ENCODE data around the gene PIP5K1A. TPM values are rescaled to one million over a fixed set of nuclear protein-coding genes. Genes with fewer than 3 reads are reported as not detected.

PIP5K1A gene
- total and polyA plus RNA-seq, 2 of the 8 experiments (the other 6 are each of a cell fraction or from before 2014, with no cell fraction given): 87.5 to 105 TPM

DNA sequence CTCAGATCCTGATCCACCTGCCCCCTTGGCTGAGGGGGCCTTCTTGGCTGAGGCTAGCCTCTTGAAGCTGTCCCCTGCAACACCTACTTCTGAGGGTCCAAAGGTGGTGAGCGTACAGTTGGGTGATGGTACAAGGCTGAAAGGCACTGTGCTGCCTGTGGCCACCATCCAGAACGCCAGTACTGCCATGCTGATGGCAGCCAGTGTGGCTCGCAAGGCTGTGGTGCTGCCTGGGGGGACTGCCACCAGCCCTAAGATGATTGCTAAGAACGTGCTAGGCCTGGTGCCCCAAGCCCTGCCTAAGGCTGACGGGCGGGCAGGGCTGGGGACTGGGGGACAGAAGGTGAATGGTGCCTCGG lies 89.0 kb downstream of the PIP5K1A start:
- ChIA-PET CTCF (ENCODE audit: partially characterized antibody) (no interaction called here), POLR2A (ENCODE audit: partially characterized antibody) (interaction anchor here (1.0 to 11.6 kb wide), 8 partner anchors 8 to 53 kb away, joined by 3 to 213 read pairs (median 4); no protein-coding TSS in a partner anchor)
- Histone ChIP-seq H3K4ac (replicated peaks; ENCODE audit: insufficient read length, low read depth, low read length) (no peak overlapping the region), H3K4me3 (ENCODE audit: extremely low read depth in 1 of 4, insufficient read depth in 2 of 4, low read depth in 3 of 4, low read length in 4 of 4) (no peak overlapping the region), H2BK120ac (replicated peaks; ENCODE audit: low read depth, low read length) (no peak overlapping the region), H3K4me1 (replicated peaks in 1 of 4; ENCODE audit: control insufficient read depth in 3 of 4, insufficient read depth in 4 of 4, low read length in 3 of 4) (peaks cover 5 to 12% (median 7%) of the 10 kb centered on the region in 4 experiments; a peak in 6 of 7 replicates), H3K27ac (ENCODE audit: low read depth, low read length) (no peak overlapping the region), H3K14ac (ENCODE audit: insufficient read length) (no peak overlapping the region), H3K36me3 (ENCODE audit: control insufficient read depth in 2 of 4, insufficient read depth in 4 of 4, low read length in 3 of 4) (peaks cover 24 to 70% (median 44%) of the 10 kb centered on the region in 4 experiments), H3K27me3 (replicated peaks in 1 of 4; ENCODE audit: control insufficient read depth in 3 of 4, extremely low read depth in 1 of 4, insufficient read depth in 3 of 4, low read length in 3 of 4) (no peaks in the 10 kb centered on the region), H3K79me1 (ENCODE audit: low read depth, low read length) (peaks cover 14% of the 10 kb centered on the region; the same call in 1 of the 2 replicates), H3K23ac (ENCODE audit: insufficient read length) (no peak overlapping the region), H3K9ac (replicated peaks in 1 of 4; ENCODE audit: extremely low read depth in 1 of 4, low read depth in 3 of 4, low read length in 3 of 4) (no peak overlapping the region), H4K8ac (ENCODE audit: extremely low read depth, insufficient read depth, low read length) (no peak overlapping the region), H3K4me2 (ENCODE audit: insufficient read depth in 1 of 2, low read depth in 2 of 2, low read length in 2 of 2) (no peak overlapping the region), H2BK5ac (ENCODE audit: low read depth, low read length) (no peak overlapping the region), H2AK5ac (ENCODE audit: low read depth, low read length) (no peak overlapping the region), H4K5ac (ENCODE audit: insufficient read length, low read depth, low read length) (no peak overlapping the region), H3K18ac (ENCODE audit: extremely low read depth, low read length) (no peak overlapping the region), H2BK12ac (ENCODE audit: low read depth, low read length) (no peak overlapping the region), H2BK20ac (ENCODE audit: low read length) (no peak overlapping the region), H4K20me1 (replicated peaks in 1 of 2; ENCODE audit: control insufficient read depth in 1 of 2, insufficient read depth in 2 of 2, low read length in 2 of 2) (peaks cover 7 to 32% of the 10 kb centered on the region in 2 experiments), H2BK15ac (ENCODE audit: low read length) (no peak overlapping the region), H3K79me2 (ENCODE audit: control insufficient read depth in 1 of 2, insufficient read depth in 2 of 2, low read length in 2 of 2) (peaks cover 0 to 34% of the 10 kb centered on the region in 2 experiments; a peak in 2 of 4 replicates), H3K9me3 (ENCODE audit: insufficient read depth in 2 of 2, low read depth in 1 of 2, low read length in 1 of 2) (no peaks in the 10 kb centered on the region), H3K23me2 (ENCODE audit: low read depth, low read length) (peaks cover 7% of the 10 kb centered on the region; the same call in 1 of the 2 replicates), H2AFZ (ENCODE audit: low read length) (no peak overlapping the region), H4K91ac (replicated peaks; ENCODE audit: insufficient read length, low read length) (no peak overlapping the region), H3K56ac (replicated peaks; ENCODE audit: insufficient read length, low read depth, low read length) (no peak overlapping the region)
- DNase-seq (ENCODE audit: low read depth in 1 of 2, low spot score in 2 of 2) (no peak), FAIRE-seq (no peak)
- 86% methylated on average over 7 of the region's 7 CpGs; no CpG with 5 or more reads in 1 of the 2 experiments for whole genome bisulfite sequencing, 2 experiments (ENCODE audit: extremely low coverage in 1 of 2, insufficient coverage in 1 of 2, insufficient read length in 1 of 2, insufficient replicate concordance in 2 of 2, low coverage in 1 of 2, low lambda C conversion rate in 2 of 2, missing lambda C conversion rate in 1 of 2)
- no peak for TF ChIP-seq CBX8 (IDR thresholded peaks at IDR 0.05; ENCODE audit: borderline replicate concordance, low read depth, low read length)
- TF ChIP-seq, protein P1, sequence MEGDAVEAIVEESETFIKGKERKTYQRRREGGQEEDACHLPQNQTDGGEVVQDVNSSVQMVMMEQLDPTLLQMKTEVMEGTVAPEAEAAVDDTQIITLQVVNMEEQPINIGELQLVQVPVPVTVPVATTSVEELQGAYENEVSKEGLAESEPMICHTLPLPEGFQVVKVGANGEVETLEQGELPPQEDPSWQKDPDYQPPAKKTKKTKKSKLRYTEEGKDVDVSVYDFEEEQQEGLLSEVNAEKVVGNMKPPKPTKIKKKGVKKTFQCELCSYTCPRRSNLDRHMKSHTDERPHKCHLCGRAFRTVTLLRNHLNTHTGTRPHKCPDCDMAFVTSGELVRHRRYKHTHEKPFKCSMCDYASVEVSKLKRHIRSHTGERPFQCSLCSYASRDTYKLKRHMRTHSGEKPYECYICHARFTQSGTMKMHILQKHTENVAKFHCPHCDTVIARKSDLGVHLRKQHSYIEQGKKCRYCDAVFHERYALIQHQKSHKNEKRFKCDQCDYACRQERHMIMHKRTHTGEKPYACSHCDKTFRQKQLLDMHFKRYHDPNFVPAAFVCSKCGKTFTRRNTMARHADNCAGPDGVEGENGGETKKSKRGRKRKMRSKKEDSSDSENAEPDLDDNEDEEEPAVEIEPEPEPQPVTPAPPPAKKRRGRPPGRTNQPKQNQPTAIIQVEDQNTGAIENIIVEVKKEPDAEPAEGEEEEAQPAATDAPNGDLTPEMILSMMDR (IDR thresholded peaks at IDR 0.05; ENCODE audit: control extremely low read depth in 1 of 3, insufficient read depth in 1 of 3, low read depth in 1 of 3, low read length in 3 of 3): no peak
- TF ChIP-seq, protein P2, sequence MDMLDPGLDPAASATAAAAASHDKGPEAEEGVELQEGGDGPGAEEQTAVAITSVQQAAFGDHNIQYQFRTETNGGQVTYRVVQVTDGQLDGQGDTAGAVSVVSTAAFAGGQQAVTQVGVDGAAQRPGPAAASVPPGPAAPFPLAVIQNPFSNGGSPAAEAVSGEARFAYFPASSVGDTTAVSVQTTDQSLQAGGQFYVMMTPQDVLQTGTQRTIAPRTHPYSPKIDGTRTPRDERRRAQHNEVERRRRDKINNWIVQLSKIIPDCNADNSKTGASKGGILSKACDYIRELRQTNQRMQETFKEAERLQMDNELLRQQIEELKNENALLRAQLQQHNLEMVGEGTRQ (IDR thresholded peaks at IDR 0.05; ENCODE audit: low read length): no peak

Data from H1 (cell line).